Osteocyte (in vitro differentiated cells): ENCODE data around the gene DPF3. TPM values are rescaled to one million over a fixed set of nuclear protein-coding genes. Genes with fewer than 3 reads are reported as not detected.

Experiments
- DNase-seq: peaks from one replicate; pipeline ENCODE4 v3.0.0; 2021; ENCODE audit warnings: mixed read lengths; ENCODE audit not compliant: unreplicated experiment; ENCODE audit errors: extremely low spot score
- H3K27ac Mint-ChIP-seq: one replicate; pipeline ENCODE4 v1.8.0; 2021; ENCODE audit warnings: mild to moderate bottlenecking, mixed read lengths; ENCODE audit not compliant: unreplicated experiment
- H3K27me3 Mint-ChIP-seq: one replicate; pipeline ENCODE4 v1.8.0; 2021; ENCODE audit warnings: mixed read lengths; ENCODE audit not compliant: unreplicated experiment
- H3K36me3 Mint-ChIP-seq: one replicate; pipeline ENCODE4 v1.8.0; 2021; ENCODE audit warnings: mixed read lengths; ENCODE audit not compliant: unreplicated experiment
- H3K4me1 Mint-ChIP-seq: one replicate; pipeline ENCODE4 v1.8.0; 2021; ENCODE audit warnings: mixed read lengths; ENCODE audit not compliant: unreplicated experiment
- H3K4me3 Mint-ChIP-seq: one replicate; pipeline ENCODE4 v1.8.0; 2021; ENCODE audit warnings: mild to moderate bottlenecking, moderate library complexity, mixed read lengths; ENCODE audit not compliant: unreplicated experiment
- H3K9me3 Mint-ChIP-seq: one replicate; pipeline ENCODE4 v1.8.0; 2021; ENCODE audit warnings: mixed read lengths; ENCODE audit not compliant: unreplicated experiment
- total RNA-seq: library from RNA; stranded (reverse); gene quantifications from 2 replicates; pipeline ENCODE4 v1.2.1, GENCODE V29; 2021
- TF ChIP-seq, protein P1 (sequence below): fragments of 200-600 bp; sonication (generic); IDR thresholded peaks from 2 replicates; pipeline ENCODE4 v1.5.0; 2021; ENCODE audit warnings: antibody characterized with exemption, mild to moderate bottlenecking, moderate library complexity

Gene DPF3
- total RNA-seq, 1 donor from 2014 or later = 5.8 TPM

GRCh38 chr14:72868500-72868899 lies 25.4 kb downstream of the DPF3 start:
- no peak for DNase-seq
- peaks cover 2% of the 10 kb centered on the region for H3K36me3 Mint-ChIP-seq
- no peaks in the 10 kb centered on the region for H3K9me3 Mint-ChIP-seq
- TF ChIP-seq, protein P1, sequence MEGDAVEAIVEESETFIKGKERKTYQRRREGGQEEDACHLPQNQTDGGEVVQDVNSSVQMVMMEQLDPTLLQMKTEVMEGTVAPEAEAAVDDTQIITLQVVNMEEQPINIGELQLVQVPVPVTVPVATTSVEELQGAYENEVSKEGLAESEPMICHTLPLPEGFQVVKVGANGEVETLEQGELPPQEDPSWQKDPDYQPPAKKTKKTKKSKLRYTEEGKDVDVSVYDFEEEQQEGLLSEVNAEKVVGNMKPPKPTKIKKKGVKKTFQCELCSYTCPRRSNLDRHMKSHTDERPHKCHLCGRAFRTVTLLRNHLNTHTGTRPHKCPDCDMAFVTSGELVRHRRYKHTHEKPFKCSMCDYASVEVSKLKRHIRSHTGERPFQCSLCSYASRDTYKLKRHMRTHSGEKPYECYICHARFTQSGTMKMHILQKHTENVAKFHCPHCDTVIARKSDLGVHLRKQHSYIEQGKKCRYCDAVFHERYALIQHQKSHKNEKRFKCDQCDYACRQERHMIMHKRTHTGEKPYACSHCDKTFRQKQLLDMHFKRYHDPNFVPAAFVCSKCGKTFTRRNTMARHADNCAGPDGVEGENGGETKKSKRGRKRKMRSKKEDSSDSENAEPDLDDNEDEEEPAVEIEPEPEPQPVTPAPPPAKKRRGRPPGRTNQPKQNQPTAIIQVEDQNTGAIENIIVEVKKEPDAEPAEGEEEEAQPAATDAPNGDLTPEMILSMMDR = no peak
- H3K27ac Mint-ChIP-seq = no peak overlapping the region
- H3K4me1 Mint-ChIP-seq = no peaks in the 10 kb centered on the region
- no peaks in the 10 kb centered on the region for H3K27me3 Mint-ChIP-seq
- H3K4me3 Mint-ChIP-seq = no peak overlapping the region

DNA sequence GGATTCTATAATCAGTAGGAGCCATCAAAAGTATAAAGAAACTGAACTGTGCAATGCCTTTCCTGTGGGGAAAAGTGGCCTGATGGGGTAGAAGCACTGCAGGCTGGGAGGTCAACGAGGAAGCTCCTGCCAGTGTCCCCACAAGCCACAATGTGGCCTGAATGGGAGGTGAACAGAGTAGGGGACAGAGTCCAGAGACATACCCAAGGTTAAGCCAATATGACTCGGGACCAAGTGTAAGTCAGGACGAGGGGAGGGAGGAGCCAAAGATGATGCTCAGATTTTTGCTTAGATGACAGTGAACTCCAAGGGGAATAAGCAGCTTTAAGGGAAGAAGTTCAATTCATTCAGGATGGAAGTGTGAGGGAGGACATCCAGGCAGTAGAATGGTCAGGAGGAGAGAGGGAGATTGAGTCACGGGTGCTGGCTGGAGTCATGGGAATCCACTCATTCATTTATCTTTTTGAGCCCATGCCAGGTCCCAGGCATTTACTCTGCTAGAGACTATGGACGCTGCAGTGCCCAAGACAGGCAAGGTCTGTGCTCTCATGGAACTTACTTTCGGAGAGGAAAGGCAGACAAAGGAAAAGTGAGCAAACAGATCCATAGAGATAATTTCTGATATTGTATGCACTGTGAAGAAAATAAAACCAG lies 29.1 kb downstream of the DPF3 start:
- H3K27ac Mint-ChIP-seq = no peak overlapping the region
- no peaks in the 10 kb centered on the region for H3K4me1 Mint-ChIP-seq
- no peak overlapping the region for H3K4me3 Mint-ChIP-seq
- peaks cover 3% of the 10 kb centered on the region for H3K27me3 Mint-ChIP-seq
- H3K9me3 Mint-ChIP-seq = no peaks in the 10 kb centered on the region
- TF ChIP-seq, protein P1 = no peak
- H3K36me3 Mint-ChIP-seq = peaks cover 2% of the 10 kb centered on the region
- no peak for DNase-seq

DNA sequence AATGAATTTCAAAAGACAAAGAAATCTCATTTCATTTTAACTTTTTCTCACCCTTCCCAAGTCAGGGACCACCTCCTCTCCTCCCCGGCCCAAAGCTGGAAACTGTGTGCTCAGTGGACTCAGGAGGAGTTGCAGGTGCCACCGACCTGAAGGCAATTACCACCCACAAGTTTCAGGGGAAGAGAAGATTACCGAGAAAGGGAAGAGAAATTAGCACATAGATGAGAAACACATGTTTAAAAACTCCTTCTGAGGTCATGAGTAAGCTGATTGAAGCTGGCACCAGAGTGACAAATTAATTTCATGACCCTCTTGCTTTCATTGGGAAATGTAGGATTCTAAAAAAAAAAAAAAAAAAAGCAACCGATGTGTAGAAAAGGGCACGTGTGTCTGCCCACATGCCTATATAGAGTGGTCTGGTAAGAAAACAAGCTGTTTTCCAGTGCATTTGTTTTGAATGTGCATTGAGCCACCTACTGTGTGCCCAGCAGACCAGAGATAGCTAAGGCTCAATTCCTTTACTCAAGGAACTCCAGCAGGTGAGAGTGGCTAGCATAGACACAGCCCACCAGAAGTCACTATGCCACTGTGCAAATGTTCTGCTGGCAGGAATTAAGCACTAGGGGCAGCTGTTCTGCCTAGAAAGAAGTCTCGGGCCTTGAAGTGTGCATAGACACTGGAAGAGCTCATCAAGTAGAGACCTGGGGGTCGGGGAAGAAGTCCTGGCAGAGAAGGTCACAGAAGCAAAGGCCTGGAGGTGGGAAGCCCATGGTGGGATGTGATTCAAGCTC lies 30.5 kb downstream of the DPF3 start:
- TF ChIP-seq, protein P1 = no peak
- Mint-ChIP-seq H3K36me3 (peaks cover 2% of the 10 kb centered on the region), H3K9me3 (no peaks in the 10 kb centered on the region), H3K27me3 (peaks cover 3% of the 10 kb centered on the region), H3K4me3 (no peak overlapping the region), H3K4me1 (no peaks in the 10 kb centered on the region), H3K27ac (no peak overlapping the region)
- DNase-seq = no peak

DNA sequence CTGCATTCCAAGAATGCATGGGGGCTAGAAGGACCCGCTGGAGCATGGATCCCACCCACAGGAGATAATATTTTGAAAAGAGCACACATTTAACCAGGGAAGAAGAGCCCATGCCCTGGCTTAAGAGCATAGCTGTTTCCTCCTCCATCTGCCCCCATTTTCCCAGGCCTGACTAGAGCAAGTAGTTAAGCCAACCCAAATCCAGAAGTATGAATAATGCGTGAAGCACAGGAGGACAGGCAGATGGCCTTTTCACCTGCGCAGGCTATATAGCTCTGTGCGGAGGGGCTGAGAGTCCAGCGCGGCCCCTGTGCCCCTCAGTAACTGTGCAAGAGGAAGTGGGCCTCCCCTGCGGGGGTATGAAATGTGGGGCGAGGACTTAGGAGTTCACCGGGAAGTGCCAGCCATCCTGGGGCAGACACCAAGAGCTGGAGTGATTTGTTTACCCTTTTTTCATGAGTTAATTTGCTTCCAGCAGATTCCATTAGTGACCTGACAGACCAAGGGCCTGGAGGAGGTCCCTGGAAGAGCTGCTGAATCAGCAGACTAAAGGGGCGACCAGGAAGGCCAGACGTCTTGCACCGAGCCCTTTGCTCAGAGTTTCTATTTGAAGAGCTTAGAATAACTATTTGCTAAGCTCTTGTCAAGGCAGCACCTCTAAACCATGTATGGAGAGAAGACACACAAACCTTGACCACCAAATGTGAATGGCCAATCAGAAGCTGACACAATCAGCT lies 37.2 kb downstream of the DPF3 start:
- DNase-seq = no peak
- no peaks in the 10 kb centered on the region for H3K27me3 Mint-ChIP-seq
- no peak overlapping the region for H3K27ac Mint-ChIP-seq
- H3K9me3 Mint-ChIP-seq = no peaks in the 10 kb centered on the region
- H3K36me3 Mint-ChIP-seq = no peaks in the 10 kb centered on the region
- peaks cover 3% of the 10 kb centered on the region for H3K4me1 Mint-ChIP-seq
- TF ChIP-seq, protein P1 = no peak
- no peak overlapping the region for H3K4me3 Mint-ChIP-seq

DNA sequence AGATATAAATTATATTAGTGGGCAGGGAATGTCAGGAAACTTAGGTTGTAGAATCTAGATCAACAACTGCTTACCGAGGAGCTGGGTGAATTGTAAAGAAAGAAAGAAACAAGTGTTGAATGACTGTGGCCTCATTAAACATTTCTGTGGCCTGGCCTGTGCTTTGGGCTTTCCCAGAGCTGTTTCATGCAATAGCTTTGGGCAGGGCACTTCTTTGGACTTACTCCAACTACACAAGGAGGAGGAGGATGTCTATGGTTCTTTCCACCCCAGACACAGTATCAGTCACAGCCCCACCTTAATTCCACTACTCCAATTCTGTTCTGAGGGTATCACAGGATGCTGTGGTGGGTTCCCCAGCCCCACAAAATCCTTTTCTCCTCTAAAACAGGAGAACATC lies 38.0 kb downstream of the DPF3 start:
- Mint-ChIP-seq H3K36me3 (no peaks in the 10 kb centered on the region), H3K4me1 (peaks cover 3% of the 10 kb centered on the region), H3K4me3 (no peak overlapping the region), H3K9me3 (no peaks in the 10 kb centered on the region), H3K27me3 (no peaks in the 10 kb centered on the region), H3K27ac (no peak overlapping the region)
- no peak for DNase-seq
- TF ChIP-seq, protein P1 = no peak
